GM19193 (cell line): ENCODE data around the gene GZMA.

Experiments used
- POLR2A ChIP-seq: IDR thresholded peaks from 4 replicates; pipeline ENCODE4 v1.6.1; 2011; ENCODE audit not compliant: insufficient read depth, insufficient read length; ENCODE audit errors: extremely low read depth

The GZMA gene

GRCh38 chr5:55149308-55149795 lies 46.9 kb downstream of the GZMA start:
- no peak for TF ChIP-seq POLR2A

GRCh38 chr5:55151923-55152842 lies 49.7 kb downstream of the GZMA start:
- no peak for TF ChIP-seq POLR2A

GRCh38 chr5:55154873-55155272 lies 52.4 kb downstream of the GZMA start:
- no peak for TF ChIP-seq POLR2A
